Measurements from ENCODE around the gene SH3BGR. TPM values are rescaled to one million over a fixed set of nuclear protein-coding genes. Genes with fewer than 3 reads are reported as not detected.

Gene SH3BGR
- total and polyA plus RNA-seq, 10 of the 15 experiments (the other 5 are each of a cell fraction or from before 2014, with no cell fraction given): 0.45 to 3.5 (median 1.7) TPM

GRCh38 chr21:39536835-39537234, 85.1 kb downstream of the SH3BGR start (continued):
- TF ChIP-seq MAX (IDR thresholded peaks at IDR 0.05; ENCODE audit: low read depth, low read length) (no peak), TBL1XR1 (IDR thresholded peaks at IDR 0.05; ENCODE audit: low read depth, low read length) (no peak), NFYA (IDR thresholded peaks at IDR 0.05; ENCODE audit: borderline replicate concordance, low read depth, low read length) (no peak)

- Histone ChIP-seq H3K27me3 (replicated peaks in 1 of 2; ENCODE audit: control insufficient read depth in 2 of 2, insufficient read depth in 2 of 2, low read length in 1 of 2) (no peaks in the 10 kb centered on the region), H3K27ac (ENCODE audit: control insufficient read depth, insufficient read depth) (no peak overlapping the region), H3K36me3 (ENCODE audit: control insufficient read depth in 2 of 2, insufficient read depth in 2 of 2, low read length in 1 of 2) (no peaks in the 10 kb centered on the region), H4K20me1 (ENCODE audit: control insufficient read depth, insufficient read depth) (no peaks in the 10 kb centered on the region), H3K4me1 (ENCODE audit: control insufficient read depth, insufficient read depth, low read length) (no peaks in the 10 kb centered on the region), H2AFZ (ENCODE audit: control insufficient read depth, low read depth, low read length) (no peak overlapping the region), H3K4me3 (no peak overlapping the region), H3K79me2 (ENCODE audit: control insufficient read depth, insufficient read depth, low read length) (no peaks in the 10 kb centered on the region), H3K9me3 (replicated peaks; ENCODE audit: control insufficient read depth, insufficient read depth, low read length) (no peaks in the 10 kb centered on the region; the same call in 2 of the 3 replicates), H3K9ac (ENCODE audit: control insufficient read depth, insufficient read depth, low read length) (no peak overlapping the region), H3K4me2 (ENCODE audit: control insufficient read depth, insufficient read depth) (no peak overlapping the region)
- ChIA-PET RAD21 (ENCODE audit: unreplicated experiment) (no interaction called here), POLR2A (no interaction called here), CTCF (no interaction called here), SMC1A (ENCODE audit: uncharacterized antibody, unreplicated experiment) (no interaction called here)
- no peak for ATAC-seq
- TF ChIP-seq SIN3A (IDR thresholded peaks at IDR 0.05; ENCODE audit: low read depth, low read length) (no peak), E2F4 (IDR thresholded peaks at IDR 0.05; ENCODE audit: low read depth, low read length) (no peak), RAD51 (IDR thresholded peaks at IDR 0.05) (no peak)
- in situ Hi-C loops (cut with MboI): no loop called here
- 21% methylated on average over 1 of the region's 1 CpG for WGBS (ENCODE audit: insufficient coverage, insufficient replicate concordance, low lambda C conversion rate, missing lambda C conversion rate)
- intact Hi-C loops (cut with micrococcal nuclease; ENCODE audit: unreplicated experiment): no loop called here
- BruUV-seq (replicated peaks): no TSS peak
- no peak for DNase-seq (ENCODE audit: low read depth, low spot score)
- FAIRE-seq: no peak
These were observed 85.8 kb downstream of the SH3BGR start for GRCh38 chr21:39537571-39537970.
